Measurements from ENCODE around the gene DNAL4.

Gene DNAL4

GRCh38 chr22:38756711-38757463 is 37.1 kb downstream of the DNAL4 start:
- no peak for DNase-seq
- Histone ChIP-seq H3K4me3 (ENCODE audit: low read depth, low read length) (peak overlapping the region; percentile 64), H3K4me1 (peaks cover 20% of the 10 kb centered on the region), H3K36me3 (peaks cover 17% of the 10 kb centered on the region), H3K9me3 (no peaks in the 10 kb centered on the region), H3K27me3 (no peaks in the 10 kb centered on the region)
- no peak for TF ChIP-seq CTCF (IDR thresholded peaks at IDR 0.05; ENCODE audit: low read depth, low read length)

- Histone ChIP-seq H3K36me3 (peaks cover 25% of the 10 kb centered on the region), H3K4me3 (ENCODE audit: low read depth, low read length) (peak within 1 kb of the TSS; percentile 64), H3K9me3 (no peaks in the 10 kb centered on the region), H3K27me3 (no peaks in the 10 kb centered on the region), H3K4me1 (peaks cover 16% of the 10 kb centered on the region)
- no peak for TF ChIP-seq CTCF (IDR thresholded peaks at IDR 0.05; ENCODE audit: low read depth, low read length)
- DNase-seq: peak; percentile 92
Observed at GRCh38 chr22:38755911-38756532, 37.9 kb downstream of the DNAL4 start, which contains the start of gene SUN2. SUN2 (minus strand) TSS chr22:38755998; CDS start chr22:38752628, 3,370 bp downstream.

- no peak for TF ChIP-seq CTCF (IDR thresholded peaks at IDR 0.05; ENCODE audit: low read depth, low read length)
- DNase-seq: peak; percentile 50
Observed at GRCh38 chr22:38755155-38755910, 38.6 kb downstream of the DNAL4 start.

GRCh38 chr22:38754751-38755154 is 39.2 kb downstream of the DNAL4 start:
- Histone ChIP-seq H3K4me3 (ENCODE audit: low read depth, low read length) (peak overlapping the region; percentile 64), H3K27me3 (no peaks in the 10 kb centered on the region), H3K36me3 (peaks cover 38% of the 10 kb centered on the region), H3K4me1 (peaks cover 6% of the 10 kb centered on the region; the same call in 1 of the 2 replicates), H3K9me3 (no peaks in the 10 kb centered on the region)
- DNase-seq: no peak
- no peak for TF ChIP-seq CTCF (IDR thresholded peaks at IDR 0.05; ENCODE audit: low read depth, low read length)

More at GRCh38 chr22:38755155-38755910, 38.6 kb downstream of the DNAL4 start:
- Histone ChIP-seq H3K4me1 (peaks cover 10% of the 10 kb centered on the region; the same call in 1 of the 2 replicates), H3K27me3 (no peaks in the 10 kb centered on the region), H3K9me3 (no peaks in the 10 kb centered on the region), H3K4me3 (ENCODE audit: low read depth, low read length) (peak overlapping the region; percentile 64), H3K36me3 (peaks cover 32% of the 10 kb centered on the region)

- Histone ChIP-seq H3K36me3 (peaks cover 44% of the 10 kb centered on the region), H3K27me3 (no peaks in the 10 kb centered on the region), H3K9me3 (no peaks in the 10 kb centered on the region), H3K4me1 (peaks cover 6% of the 10 kb centered on the region; the same call in 1 of the 2 replicates), H3K4me3 (ENCODE audit: low read depth, low read length) (peak overlapping the region; percentile 64)
- TF ChIP-seq CTCF (IDR thresholded peaks at IDR 0.05; ENCODE audit: low read depth, low read length): no peak
- DNase-seq: peak; percentile 55
Observed at GRCh38 chr22:38753948-38754750, 39.8 kb downstream of the DNAL4 start.

Data from BE2C (cell line).